Right lobe of liver (tissue), 4 donors: ENCODE results near the gene KCNH5.

Experiments used
- POLR2A ChIP-seq: fragments of 450-650 bp; IDR thresholded peaks from one replicate; pipeline ENCODE4 v1.6.1; 2017; ENCODE audit warnings: antibody characterized with exemption, mild to moderate bottlenecking
- TF ChIP-seq, protein P1 (sequence below), 4 donors: fragments of 200-600 bp in 3 of 4; fragments of 450-650 bp in 1 of 4; IDR thresholded peaks; one replicate each; pipeline versions ENCODE4 v1.5.1 to v1.8.0; 2016 to 2022; ENCODE audit warnings: antibody characterized with exemption in 4 of 4, mild to moderate bottlenecking in 2 of 4
- donor health status: DM: no; HTN: no; CAD: no.
- donor health status: DM: no; HTN: no; CAD: no.
- donor health status: DM: no; HTN: yes; CAD: no.

DNA sequence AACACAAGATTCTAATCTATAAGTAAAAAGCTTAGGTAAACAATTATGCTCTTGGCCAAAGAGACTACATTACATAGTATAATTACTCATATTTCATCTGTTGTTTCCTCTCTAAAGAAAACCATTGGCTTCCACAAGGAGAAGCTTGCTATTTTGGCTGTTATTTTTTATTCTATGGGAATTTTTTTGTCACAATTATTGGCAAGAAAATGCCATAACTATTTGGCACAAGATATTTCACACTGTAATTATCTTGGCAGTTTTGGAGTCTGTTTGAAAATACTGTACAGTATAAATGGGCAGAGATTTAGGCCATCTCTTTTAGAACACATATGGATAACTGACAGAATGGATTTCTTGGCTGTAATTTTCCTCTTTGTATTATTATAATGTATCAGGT, 51.2 kb downstream of the KCNH5 start:
- TF ChIP-seq, protein P1, sequence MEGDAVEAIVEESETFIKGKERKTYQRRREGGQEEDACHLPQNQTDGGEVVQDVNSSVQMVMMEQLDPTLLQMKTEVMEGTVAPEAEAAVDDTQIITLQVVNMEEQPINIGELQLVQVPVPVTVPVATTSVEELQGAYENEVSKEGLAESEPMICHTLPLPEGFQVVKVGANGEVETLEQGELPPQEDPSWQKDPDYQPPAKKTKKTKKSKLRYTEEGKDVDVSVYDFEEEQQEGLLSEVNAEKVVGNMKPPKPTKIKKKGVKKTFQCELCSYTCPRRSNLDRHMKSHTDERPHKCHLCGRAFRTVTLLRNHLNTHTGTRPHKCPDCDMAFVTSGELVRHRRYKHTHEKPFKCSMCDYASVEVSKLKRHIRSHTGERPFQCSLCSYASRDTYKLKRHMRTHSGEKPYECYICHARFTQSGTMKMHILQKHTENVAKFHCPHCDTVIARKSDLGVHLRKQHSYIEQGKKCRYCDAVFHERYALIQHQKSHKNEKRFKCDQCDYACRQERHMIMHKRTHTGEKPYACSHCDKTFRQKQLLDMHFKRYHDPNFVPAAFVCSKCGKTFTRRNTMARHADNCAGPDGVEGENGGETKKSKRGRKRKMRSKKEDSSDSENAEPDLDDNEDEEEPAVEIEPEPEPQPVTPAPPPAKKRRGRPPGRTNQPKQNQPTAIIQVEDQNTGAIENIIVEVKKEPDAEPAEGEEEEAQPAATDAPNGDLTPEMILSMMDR (IDR thresholded peaks at IDR 0.05), result no peak
- TF ChIP-seq POLR2A, result no peak
